Esophagus squamous epithelium (tissue), 5 donors: ENCODE data around the gene CDKL2. TPM values are rescaled to one million over a fixed set of nuclear protein-coding genes. Genes with fewer than 3 reads are reported as not detected.

Experiments used
- DNase-seq: peaks from one replicate; lab custom pipeline; 2025; lab: John Stamatoyannopoulos, UW
- H3K27ac ChIP-seq, 4 donors: fragments of 200-600 bp; sonication (generic); one replicate each; pipeline ENCODE4 v1.5.1; 2016 to 2019; ENCODE audit warnings: mild to moderate bottlenecking in 1 of 4
- H3K27me3 ChIP-seq, 4 donors: fragments of 200-600 bp; sonication (generic); 1 replicate in 3 of 4; 2 replicates in 1 of 4; pipeline versions ENCODE4 v1.5.1 to v1.6.0; 2017 to 2021; ENCODE audit warnings: antibody characterized with exemption in 1 of 4
- H3K36me3 ChIP-seq, 3 donors: fragments of 200-600 bp; sonication (generic); one replicate each; pipeline ENCODE4 v1.5.1; 2016 to 2019
- H3K4me1 ChIP-seq, 3 donors: fragments of 200-600 bp; sonication (generic); one replicate each; pipeline ENCODE4 v1.5.1; 2017 to 2019
- H3K4me3 ChIP-seq, 4 donors: fragments of 200-600 bp; sonication (generic); 1 replicate in 3 of 4; 2 replicates in 1 of 4; pipeline ENCODE4 v1.5.1; 2016 to 2019; ENCODE audit warnings: mild to moderate bottlenecking in 2 of 4, moderate library complexity in 1 of 4
- H3K9me3 ChIP-seq, 3 donors: fragments of 200-600 bp; sonication (generic); one replicate each; pipeline ENCODE4 v1.5.1; 2016 to 2019
- CTCF ChIP-seq, 6 experiments: fragments of 450-650 bp in 4 of 6; fragments of 200-600 bp in 2 of 6; sonication (generic) in 2 of 6; IDR thresholded peaks; one replicate each; pipeline ENCODE4 v1.5.1; 2016 to 2019; ENCODE audit warnings: antibody characterized with exemption in 6 of 6, mild to moderate bottlenecking in 4 of 6, moderate library complexity in 4 of 6
- POLR2A ChIP-seq, 4 donors: fragments of 450-650 bp; IDR thresholded peaks; one replicate each; pipeline ENCODE4 v1.6.1; 2017; ENCODE audit warnings: antibody characterized with exemption in 4 of 4, mild to moderate bottlenecking in 4 of 4, moderate library complexity in 3 of 4
- WGBS, 2 donors: methylation state at CpG; one replicate each; pipeline ENCODE4 v1.1.5; 2018; 5-methylcytosine and 5-hydroxymethylcytosine counted together
- intact Hi-C: fragments of 100-400 bp; cut with DNase I; formaldehyde crosslinking; loops from one replicate; pipeline ENCODE4 v1.15.0; 2022
- total RNA-seq, 4 donors: library from RNA; depleted of rRNA; stranded (reverse); fragments of >200 nt; gene quantifications; one replicate each; pipeline ENCODE4 v1.1.0, GENCODE V29; 2016
- donor health status: DM: yes; HTN: yes; CAD: no.

CDKL2 gene
- total RNA-seq, 4 donors from 2014 or later, result 0.13 to 1.3 (median 0.71) TPM

- H3K4me3 ChIP-seq, result no peak overlapping the region
- TF ChIP-seq POLR2A (IDR thresholded peaks at IDR 0.05) (no peak), CTCF (IDR thresholded peaks at IDR 0.05) (no peak)
- H3K27ac ChIP-seq, result no peak overlapping the region
- H3K9me3 ChIP-seq, result no peaks in the 10 kb centered on the region
- DNase-seq, result no peak
- H3K4me1 ChIP-seq, result no peaks in the 10 kb centered on the region
- intact Hi-C loops, result no loop called here
- H3K27me3 ChIP-seq, result peaks cover 0 to 6% (median 0%) of the 10 kb centered on the region in 4 donors
- H3K36me3 ChIP-seq, result no peaks in the 10 kb centered on the region
Observed at GRCh38 chr4:75565481-75565880, 64.8 kb downstream of the CDKL2 start.

GRCh38 chr4:75564023-75564422, 66.3 kb downstream of the CDKL2 start:
- intact Hi-C loops, result no loop called here
- Histone ChIP-seq H3K4me1 (no peaks in the 10 kb centered on the region), H3K36me3 (no peaks in the 10 kb centered on the region), H3K27me3 (peaks cover 0 to 5% (median 0%) of the 10 kb centered on the region in 4 donors), H3K9me3 (no peaks in the 10 kb centered on the region), H3K27ac (no peak overlapping the region), H3K4me3 (no peak overlapping the region)
- WGBS, 2 donors, result 84 to 91% methylated on average over 11 of the region's 11 CpGs
- TF ChIP-seq CTCF (IDR thresholded peaks at IDR 0.05) (no peak), POLR2A (IDR thresholded peaks at IDR 0.05) (no peak)
- no peak for DNase-seq

DNA sequence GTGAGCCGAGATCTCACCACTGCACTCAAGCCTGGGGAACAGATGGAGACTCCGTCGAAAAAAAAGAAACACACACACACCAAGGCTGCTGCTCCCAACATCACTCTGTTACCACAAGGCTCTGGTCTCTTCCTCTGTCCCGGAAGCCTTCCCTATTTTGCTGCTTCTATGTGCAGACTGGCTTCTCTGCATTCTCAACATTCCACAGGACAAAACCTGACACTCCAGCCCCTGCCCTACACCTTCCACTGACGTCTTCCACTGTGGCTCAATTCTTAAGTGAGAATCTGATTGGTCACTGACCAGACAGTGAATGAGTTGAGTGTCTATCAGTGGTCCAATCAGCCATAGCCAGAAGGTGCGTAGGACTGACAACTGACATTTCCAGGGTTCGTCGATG, 68.5 kb downstream of the CDKL2 start:
- Histone ChIP-seq H3K4me3 (no peak overlapping the region), H3K27me3 (peaks cover 0 to 7% (median 0%) of the 10 kb centered on the region in 4 donors), H3K9me3 (no peaks in the 10 kb centered on the region), H3K4me1 (no peaks in the 10 kb centered on the region), H3K36me3 (no peaks in the 10 kb centered on the region), H3K27ac (no peak overlapping the region)
- TF ChIP-seq POLR2A (IDR thresholded peaks at IDR 0.05), result no peak
- TF ChIP-seq CTCF (IDR thresholded peaks at IDR 0.05), result no peak
- intact Hi-C loops, result no loop called here
- 71 to 72% methylated on average over 8 of the region's 8 CpGs for WGBS, 2 donors
- DNase-seq, result no peak

GRCh38 chr4:75557696-75558095, 72.6 kb downstream of the CDKL2 start:
- Histone ChIP-seq H3K27ac (no peak overlapping the region), H3K27me3 (peaks cover 0 to 7% (median 0%) of the 10 kb centered on the region in 4 donors), H3K4me1 (no peaks in the 10 kb centered on the region), H3K9me3 (no peaks in the 10 kb centered on the region), H3K36me3 (no peaks in the 10 kb centered on the region), H3K4me3 (no peak overlapping the region)
- intact Hi-C loops, result no loop called here
- TF ChIP-seq CTCF (IDR thresholded peaks at IDR 0.05) (no peak), POLR2A (IDR thresholded peaks at IDR 0.05) (no peak)
- WGBS, 2 donors, result 78 to 84% methylated on average over 8 of the region's 8 CpGs
- no peak for DNase-seq

GRCh38 chr4:75555294-75556164, 74.8 kb downstream of the CDKL2 start, which contains the start of gene ODAPH:
TSS of gene ODAPH (plus strand) at chr4:75556066. CDS start at chr4:75556083, 17 bp downstream.
- H3K9me3 ChIP-seq, result no peaks in the 10 kb centered on the region
- no peaks in the 10 kb centered on the region for H3K4me1 ChIP-seq
- 50 to 58% methylated on average over 8 to 9 of the region's 9 CpGs for WGBS, 2 donors
- H3K36me3 ChIP-seq, result no peaks in the 10 kb centered on the region
- H3K27ac ChIP-seq, result no peak within 1 kb of the TSS
- TF ChIP-seq POLR2A (IDR thresholded peaks at IDR 0.05), result no peak
- TF ChIP-seq CTCF (IDR thresholded peaks at IDR 0.05), result no peak
- no peak within 1 kb of the TSS for H3K4me3 ChIP-seq
- H3K27me3 ChIP-seq, result peaks cover 0 to 7% (median 0%) of the 10 kb centered on the region in 4 donors
- intact Hi-C loops, result no loop called here
- DNase-seq, result no peak
